ENCODE results near the gene EMP1.

The EMP1 gene, protein sequence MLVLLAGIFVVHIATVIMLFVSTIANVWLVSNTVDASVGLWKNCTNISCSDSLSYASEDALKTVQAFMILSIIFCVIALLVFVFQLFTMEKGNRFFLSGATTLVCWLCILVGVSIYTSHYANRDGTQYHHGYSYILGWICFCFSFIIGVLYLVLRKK

DNA sequence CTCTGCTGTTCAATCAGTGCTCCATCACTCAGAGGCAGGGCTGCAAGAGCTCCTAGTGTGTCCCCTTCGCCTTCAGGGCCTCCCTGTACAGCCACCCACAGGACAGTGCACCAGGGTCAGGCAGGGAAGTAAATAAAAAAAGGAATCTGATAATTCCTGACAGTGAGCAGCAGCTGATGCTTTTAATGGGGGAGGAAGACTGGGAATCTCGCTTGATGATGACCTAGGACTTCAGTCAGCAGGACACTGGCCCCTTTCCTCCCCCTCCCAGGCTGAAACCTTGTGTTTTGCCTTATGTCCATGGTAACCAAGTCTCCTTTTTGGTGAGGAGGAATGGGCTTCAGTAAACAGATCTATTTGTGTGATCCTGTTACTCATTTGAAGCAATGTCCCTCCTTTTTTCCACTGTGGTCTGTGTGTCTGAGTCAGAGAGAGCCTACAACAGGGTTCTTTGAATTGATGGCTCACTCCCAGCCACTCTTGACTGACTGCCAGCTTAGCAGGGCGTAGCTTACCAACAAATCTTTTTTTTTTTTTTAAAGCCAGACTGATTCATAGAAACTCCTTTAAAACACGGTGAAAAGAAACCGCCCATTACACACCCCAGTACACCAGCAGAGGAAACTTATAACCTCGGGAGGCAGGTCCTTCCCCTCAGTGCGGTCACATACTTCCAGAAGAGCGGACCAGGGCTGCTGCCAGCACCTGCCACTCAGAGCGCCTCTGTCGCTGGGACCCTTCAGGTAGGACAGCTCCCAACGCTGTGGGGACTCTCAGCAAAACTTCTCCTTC, at the start of gene EMP1:
Gene EMP1 (plus strand): TSS at position 597 of the 792 bp plus-strand sequence. CDS start 14,785 bp downstream, outside the sequence.
- no peak for DNase-seq (ENCODE audit: low spot score)

DNA sequence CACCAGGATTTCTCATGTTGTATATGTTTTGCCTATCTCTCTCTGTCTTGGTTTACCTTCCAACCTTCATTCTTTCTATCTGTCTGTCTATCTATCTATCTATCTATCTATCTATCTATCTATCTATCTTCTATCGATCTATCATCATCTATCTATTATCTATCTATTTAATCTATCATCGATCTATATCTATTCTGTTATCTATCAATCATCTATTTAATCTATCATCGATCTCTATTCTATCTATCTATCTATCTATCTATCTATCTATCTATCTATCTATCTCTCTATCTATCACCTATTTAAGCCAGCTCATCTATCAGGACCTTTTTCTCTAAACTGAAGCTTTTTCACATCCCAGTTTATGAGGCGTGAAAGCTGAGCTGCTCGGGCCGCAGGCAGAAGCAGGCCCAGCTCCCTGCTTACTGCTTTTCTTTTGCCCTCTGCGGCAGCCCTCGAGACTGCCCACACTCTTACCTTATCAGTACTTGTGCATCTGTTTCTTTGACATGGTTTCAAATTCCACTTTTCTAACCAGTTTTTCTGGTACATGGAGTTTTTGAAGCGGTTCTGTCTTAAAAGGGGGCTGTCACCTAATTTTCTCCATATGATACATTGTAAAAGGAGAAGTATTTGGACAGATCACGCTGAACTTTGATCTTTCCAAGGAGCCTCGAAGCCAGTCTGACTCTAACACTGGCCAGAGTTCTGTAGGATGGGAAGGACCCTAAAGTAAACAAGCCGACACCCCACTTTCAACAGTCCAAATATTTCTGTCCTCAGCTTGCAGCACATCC, 48.6 kb upstream of the EMP1 start:
- no peak for DNase-seq (ENCODE audit: low spot score)

DNA sequence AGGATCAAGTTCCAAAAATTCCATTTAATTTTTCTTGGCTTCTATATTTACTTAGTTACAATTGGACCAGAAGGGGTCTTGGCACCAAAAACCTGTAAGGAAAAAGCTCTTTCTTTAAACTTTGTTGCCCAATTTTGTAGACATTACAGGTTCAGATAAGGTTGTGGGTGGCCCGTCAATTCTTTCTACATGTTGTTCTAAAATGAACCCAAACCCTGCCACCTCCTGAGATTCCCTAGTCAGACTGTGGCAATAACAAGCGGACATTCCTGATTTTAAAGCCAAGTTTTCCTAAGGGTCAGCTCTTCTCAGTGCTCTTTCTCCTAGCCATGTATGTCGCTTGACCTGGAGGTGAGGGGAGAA, 48.1 kb upstream of the EMP1 start:
- DNase-seq (ENCODE audit: low spot score) = no peak

DNA sequence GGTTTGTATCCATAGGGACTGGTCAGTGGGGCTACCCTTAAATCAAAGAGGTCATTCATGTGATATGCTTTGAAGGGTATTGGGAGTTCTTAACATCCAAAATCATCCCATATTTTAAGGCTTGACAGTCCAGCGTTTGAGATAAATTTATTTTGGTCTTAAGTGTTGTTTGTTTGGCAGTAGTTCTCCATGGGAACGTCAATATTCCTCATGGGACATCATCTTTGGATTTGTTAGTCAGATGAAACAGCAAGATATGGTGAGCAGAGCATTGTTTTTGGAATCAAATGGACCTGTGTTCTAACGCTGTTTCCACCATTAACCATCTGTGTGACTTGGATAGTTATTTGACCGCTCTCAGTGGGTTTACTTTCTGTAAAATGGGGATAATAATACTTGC, 47.1 kb upstream of the EMP1 start:
- no peak for DNase-seq (ENCODE audit: low spot score)

DNA sequence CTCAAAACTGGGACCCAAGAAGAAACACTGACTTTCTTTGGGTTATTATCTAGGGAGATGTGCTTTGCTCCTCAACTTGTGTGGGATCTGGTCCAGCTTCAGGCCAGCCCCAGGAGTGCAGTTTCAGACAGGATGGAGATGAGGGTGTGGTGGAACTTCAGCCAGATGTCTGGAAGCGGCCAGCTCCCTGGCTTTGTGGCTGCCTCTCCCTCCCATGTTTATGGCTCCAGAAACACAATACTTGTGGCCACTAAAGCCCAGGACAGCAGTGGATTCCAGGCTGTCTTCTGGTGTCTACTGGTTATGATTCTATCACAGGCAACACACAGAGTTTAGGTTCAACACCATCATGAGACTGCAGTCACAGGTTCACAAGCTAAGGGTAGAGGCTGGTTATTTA, 44.2 kb upstream of the EMP1 start:
- no peak for DNase-seq (ENCODE audit: low spot score)

DNA sequence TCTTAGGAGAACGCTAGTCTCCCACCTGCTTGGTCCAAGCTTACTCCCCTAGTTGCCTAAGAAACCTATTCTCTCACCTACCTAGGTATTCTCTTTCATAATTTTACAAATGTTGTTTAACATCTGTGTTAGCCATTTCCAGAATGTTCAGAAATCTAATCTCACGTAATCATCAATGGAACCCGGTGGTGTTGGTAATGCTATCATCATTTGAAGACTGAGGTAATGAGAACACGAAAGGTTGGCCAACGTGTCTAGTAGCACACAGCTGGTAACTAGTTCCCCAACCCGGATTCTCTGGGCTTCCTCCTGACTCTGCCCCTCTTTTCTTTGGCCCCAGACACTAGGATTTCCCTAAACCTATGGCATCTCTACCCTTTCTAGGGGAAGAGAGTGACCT, 43.8 kb upstream of the EMP1 start:
- DNase-seq (ENCODE audit: low spot score) = no peak

DNA sequence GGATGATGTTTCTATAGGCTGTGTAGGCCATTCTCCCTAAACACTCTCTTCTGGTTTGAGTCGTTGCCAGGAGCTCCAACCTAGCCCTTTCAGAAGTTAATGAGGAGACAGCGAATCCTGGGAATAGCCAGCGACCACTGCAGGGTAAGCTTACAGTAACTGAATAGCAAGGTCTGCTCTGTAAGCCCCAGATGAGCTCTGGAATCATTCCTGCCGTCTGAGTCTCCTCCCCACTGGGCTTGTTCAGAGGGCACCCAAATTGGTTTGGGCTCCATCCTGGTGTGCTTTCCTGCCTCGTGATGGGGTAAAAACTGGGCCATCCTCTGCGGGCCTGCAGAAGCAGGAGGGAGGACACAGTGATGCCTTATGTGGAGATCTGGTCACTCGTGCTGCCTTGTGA, 43.3 kb upstream of the EMP1 start:
- no peak for DNase-seq (ENCODE audit: low spot score)

DNA sequence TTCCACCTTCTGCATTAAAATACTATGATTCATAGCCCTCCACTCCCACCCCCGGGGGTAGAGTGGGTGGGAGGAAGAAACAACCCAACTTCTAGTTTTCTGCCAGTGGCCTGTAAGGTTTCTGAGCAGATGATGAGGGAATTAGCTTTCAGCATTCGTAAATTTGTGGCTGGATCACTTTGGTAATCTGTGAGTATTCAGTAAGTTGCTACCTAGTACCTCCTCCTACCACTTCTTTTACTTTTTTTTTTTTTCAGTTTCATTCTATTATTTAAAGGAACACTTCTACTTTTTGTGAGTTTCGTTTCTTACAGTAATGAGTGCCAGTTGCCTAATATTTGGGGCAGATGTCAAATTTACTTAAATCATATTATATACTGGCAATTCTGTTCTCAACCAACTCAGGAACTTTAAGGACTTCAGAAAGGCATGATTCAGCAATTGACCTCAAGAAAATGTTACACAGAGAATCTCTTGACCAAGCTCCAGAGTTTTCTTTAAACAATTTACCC, 42.4 kb upstream of the EMP1 start:
- no peak for DNase-seq (ENCODE audit: low spot score)

DNA sequence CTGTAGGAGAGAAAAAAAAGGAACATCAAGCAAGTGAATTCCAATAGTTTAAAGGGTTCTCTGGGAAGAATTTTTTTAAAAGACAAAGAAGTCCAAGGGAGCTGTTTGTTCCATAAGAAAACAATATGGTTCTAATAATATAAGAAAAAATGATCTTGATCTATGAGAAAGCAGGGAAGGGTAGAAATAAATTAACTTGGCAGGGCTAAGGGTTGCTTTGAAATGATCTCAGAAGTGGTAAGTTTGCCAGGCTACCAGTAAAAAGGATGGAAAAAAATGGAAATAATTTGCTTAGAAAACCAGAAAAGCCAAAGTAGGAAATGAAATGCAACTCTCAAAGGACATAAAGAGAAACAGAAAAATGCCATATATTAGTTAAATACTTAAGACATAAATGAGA, 41.7 kb upstream of the EMP1 start:
- no peak for DNase-seq (ENCODE audit: low spot score)

DNA sequence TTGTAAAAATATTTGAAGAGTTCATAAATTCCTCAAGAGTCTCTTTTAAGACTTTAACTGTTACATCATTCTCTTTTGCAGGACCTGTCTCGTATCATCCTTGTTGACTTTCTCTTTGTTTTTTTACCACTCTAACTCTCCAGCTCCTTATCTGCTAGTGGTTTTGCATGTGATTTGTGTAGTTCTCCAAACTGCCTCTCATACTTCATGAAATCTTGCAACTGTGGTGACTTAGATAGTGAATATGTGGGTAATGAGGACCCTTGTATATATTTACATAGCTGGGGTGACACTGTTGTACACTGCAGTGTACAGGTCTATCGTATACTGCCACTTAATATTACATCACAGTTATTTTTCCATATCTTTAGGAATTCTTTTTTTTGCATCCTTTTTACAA, 40.2 kb upstream of the EMP1 start:
- no peak for DNase-seq (ENCODE audit: low spot score)

DNA sequence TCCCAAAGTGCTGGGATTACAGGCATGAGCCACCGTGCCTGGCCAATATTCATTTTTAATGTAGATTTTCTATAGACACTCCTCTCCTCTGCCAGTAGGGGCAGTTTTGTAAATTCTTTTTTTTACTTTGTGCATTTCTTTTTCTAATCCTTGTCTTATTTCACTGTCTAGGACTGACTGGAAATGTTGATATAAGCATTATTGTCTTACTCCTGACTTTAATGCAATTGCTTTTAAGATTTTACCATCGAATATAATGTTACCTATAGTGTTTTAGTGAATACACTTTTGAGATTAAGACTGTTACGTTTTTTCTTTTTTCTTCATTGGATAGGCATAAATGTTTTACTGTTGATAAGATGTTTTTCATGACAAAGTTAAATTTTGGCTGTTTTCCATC, 35.4 kb upstream of the EMP1 start:
- DNase-seq (ENCODE audit: low spot score) = no peak

DNA sequence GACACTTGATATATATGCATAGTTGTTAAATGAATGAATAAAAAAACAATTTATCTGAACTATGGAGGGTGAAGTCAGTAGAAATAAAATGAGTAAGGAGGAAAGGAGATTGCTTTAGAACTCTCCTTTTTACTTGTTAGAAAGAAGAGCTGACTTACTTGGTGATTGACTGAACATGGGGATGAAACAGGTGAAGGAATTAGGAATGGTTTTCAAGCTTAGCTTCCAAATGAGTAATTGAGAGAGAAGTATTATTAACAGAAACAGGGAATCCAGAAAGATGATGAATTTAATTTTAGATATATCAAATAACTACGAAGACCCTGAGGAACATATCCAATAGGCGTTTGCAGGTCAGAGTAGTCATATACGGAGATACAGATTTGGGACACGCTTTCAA, 33.6 kb upstream of the EMP1 start:
- DNase-seq (ENCODE audit: low spot score) = no peak

DNA sequence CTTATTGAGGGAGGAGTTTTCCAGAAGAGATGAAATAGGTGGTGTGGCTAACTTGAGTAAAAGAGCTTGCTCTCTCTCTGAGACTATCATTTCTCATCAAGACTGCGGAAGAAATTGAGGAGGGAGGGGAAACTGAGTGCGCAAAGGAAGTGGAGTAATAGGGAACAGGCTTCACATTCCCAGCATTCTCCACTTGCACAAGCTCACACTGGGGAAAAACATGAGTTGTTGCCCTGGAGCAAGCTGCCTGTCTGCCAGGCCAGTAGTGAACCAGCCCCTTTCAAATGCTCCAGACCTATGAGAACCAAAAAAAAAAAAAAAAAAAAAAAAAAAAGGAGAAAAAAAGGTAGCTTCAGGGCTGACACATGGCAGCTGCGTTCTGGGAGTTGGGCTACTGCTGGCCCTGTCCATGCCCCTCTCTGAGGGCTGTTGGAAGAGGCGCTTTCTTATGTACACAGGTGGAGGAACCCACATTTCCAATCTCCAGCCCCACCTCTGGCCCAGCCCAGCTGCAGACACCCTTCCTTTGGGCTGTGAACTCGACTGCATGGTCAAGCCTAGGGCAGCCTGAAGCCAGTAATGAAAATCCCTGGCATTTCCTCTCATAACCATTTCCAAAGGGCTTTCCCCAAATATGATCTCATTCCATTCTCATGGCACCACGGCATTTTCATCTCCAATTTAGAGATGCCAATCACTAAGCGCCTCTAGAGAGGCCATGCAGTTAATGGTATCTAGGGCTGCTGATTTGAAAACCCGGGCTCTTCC, 32.5 kb upstream of the EMP1 start:
- DNase-seq (ENCODE audit: low spot score) = no peak

DNA sequence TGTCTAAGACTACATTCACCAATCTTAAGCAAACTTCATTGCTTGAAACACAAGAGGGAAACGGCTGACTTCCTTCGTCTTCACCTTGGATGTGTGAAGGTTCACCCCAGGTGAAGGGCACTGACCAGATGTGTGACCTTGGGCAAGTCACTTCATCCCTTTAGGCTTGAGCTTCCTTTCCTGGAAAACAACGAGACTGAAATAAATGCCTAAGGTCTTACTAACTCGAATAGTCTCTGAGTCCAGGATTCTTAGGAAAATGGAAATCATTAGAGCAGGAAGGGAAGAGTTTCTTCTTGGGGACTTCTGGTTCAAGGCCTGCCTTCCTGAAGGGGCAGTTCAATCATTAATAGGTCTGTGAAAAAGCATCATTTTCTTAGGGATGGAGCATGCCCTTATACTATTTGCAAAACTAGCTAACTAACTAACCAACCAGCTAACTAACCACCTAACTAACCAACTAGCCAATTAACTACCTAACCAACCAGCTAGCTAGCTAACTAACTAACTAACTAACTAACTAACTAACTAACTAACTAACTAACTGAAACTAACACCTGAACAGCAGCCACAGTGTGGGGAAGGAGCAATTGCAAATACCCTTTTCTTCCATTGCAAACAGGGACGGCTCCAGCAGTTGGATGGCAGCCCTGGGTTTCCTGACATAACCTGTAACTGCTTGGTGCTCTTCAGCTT, 31.5 kb upstream of the EMP1 start:
- no peak for DNase-seq (ENCODE audit: low spot score)

DNA sequence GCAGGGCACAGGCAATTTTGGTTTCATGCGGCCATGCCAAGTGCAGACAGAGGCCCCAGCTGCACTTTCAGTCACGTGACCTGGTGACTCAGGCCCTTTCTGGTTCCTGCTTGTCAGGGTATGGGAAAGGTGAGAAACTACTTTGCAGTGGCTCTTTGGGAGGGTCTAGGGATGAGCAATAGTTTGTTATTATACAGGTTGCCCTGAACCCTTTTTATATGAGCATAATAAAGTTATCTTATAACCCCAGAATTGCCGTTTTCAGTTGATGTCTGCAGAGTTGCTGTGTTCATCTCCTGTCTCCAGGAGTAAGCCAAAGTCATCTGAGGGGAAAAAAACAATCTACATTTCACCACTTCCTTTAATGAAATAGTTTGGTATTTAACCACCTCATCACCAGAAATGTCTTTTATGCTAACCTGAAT, 30.9 kb upstream of the EMP1 start:
- DNase-seq (ENCODE audit: low spot score) = no peak

DNA sequence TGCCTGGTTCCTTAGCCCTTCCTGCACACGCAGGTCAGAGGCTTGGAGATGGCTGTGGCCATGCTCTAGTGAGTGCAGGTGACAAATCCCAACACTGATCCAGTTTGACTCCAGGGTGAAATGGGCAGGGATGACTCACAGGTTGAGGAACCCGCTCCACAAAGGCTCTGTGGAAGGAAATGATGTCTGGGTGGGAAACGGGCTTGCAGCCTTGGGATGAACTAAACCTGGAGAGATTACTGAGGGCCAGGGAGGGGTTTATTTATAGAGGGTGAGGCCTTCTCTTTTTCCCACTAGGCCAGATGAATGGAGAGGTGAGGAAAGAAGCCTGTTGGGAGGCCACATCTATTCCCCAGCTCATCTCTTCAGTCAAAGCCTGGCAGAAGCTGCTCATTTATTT, 29.3 kb upstream of the EMP1 start:
- no peak for DNase-seq (ENCODE audit: low spot score)

DNA sequence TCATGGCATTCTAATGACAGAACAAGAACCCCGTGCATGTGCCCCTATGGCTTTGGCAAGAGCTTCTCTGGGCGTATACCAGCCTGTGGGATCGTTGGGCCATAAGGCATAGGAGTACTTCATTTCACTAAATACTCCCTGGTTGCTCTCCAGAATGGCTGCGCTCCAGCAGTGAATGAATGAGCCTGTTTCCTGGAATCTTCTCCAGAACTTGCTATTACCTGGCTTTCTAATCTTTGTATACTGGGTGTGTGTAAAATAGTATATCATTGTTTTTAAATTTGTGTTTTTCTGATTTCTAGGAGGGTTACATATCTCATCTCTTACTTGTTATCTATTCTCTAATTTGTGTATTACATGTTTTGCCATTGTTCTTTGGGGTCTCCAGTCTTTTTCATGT, 28.6 kb upstream of the EMP1 start:
- no peak for DNase-seq (ENCODE audit: low spot score)

DNA sequence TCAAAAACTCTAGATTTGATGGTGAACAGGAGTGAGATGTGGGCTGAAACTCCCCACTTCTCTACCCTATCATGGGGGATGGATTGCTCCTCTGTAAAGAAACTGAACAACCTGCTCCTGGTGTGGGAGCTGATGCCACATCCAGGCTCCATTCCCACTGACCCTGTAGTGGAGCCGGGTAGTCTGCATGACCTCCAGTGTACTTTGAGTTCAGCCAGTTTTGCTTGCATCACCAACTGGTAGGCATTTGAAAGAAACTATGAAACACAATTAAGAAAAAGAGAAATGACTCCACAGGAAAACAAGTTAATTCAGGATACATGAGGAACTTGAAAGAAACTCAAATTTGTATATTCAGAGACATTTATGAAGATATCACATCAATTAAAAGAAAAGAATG, 27.3 kb upstream of the EMP1 start:
- no peak for DNase-seq (ENCODE audit: low spot score)

DNA sequence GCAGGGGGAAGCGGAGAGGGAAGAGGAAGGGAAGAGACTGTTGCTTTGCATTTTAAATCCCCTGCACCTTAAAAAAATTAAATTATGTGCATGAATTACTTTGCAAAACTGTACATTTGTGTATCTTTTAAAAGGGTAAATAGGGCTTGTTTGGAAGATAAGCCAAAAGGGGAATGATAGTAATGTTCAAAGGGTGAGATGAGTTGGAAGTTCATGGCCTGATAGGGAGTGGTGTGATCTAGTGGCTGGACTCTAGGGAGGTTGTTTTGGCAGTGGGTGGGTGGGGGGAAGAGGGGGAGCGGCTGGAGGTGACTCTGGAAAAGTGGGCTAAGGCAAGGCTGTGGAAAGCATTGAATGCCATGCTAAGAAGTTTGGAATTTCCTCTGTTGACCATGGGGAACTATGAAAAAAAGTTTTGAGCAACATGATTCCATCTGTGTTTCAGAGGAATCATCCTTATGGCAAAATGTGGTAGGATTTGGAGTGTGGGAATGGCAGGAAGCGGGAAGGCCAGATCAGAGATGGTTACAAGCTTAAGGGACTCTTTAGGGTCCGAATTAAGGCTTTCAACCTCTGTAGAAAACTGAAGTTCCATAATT, 25.5 kb upstream of the EMP1 start:
- no peak for DNase-seq (ENCODE audit: low spot score)

DNA sequence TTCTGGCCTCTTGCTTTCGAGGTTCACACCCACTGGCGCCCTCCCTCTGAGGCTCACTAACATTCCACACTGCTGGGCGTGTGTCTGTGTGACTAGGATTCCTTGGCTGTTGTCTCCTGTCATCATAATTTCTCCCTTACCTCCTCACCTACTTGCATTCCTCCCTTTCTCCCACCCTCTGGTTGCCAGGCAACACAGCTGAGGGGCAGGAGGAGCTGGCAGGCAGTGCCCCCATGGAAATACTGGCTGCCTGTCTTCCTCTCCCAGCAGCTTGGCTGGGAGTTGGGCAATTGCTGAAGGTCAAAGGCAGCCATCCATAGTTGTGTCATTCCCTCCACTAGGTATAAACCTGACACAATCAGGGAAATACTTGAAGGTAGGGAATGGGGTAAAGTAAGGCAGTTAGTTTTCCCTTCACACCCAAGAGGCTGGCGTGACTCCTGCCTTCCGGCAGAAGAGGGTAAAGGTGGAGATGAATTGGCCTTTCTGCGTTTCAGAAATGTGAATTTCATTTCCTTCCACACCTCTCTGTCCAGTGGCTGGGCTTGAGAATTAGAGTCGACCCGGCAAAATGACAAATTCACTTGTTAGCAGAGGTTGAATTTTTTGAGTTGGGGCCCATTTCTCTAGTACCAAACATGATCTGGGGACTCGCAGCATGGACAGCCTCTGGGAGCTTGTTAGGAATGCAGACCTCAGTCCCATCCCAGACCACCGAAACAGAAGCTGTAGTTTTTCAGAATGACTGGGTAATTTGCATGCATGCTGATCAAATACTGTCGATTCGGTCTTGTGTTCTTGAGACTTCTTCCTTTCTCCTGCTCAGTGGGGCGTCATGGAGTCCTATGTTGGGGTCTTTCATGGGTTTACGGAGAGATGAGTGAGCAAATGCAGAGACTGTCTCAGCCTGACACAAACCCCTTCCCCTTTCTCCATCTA, 24.3 kb upstream of the EMP1 start:
- DNase-seq (ENCODE audit: low spot score) = no peak

All from HuH-7.5 (cell line).